HL-60 (cell line): Measurements from ENCODE around the gene KRI1.

Source experiments
- CTCF ChIP-seq: IDR thresholded peaks from one replicate; pipeline ENCODE4 v1.5.1; 2011; ENCODE audit warnings: low read length, control low read depth, inconsistent platforms; ENCODE audit not compliant: insufficient read depth
- POLR2AphosphoS5 ChIP-seq: IDR thresholded peaks from 2 replicates; pipeline ENCODE4 v1.6.1; 2012; ENCODE audit warnings: low read depth
- SPI1 ChIP-seq: IDR thresholded peaks from 2 replicates; pipeline ENCODE4 v1.6.1; 2012; ENCODE audit warnings: low read depth, mild to moderate bottlenecking, borderline replicate concordance
- TF ChIP-seq, protein P1 (sequence below): IDR thresholded peaks from 2 replicates; pipeline ENCODE4 v1.6.1; 2012; ENCODE audit warnings: low read depth; ENCODE audit not compliant: insufficient replicate concordance

DNA sequence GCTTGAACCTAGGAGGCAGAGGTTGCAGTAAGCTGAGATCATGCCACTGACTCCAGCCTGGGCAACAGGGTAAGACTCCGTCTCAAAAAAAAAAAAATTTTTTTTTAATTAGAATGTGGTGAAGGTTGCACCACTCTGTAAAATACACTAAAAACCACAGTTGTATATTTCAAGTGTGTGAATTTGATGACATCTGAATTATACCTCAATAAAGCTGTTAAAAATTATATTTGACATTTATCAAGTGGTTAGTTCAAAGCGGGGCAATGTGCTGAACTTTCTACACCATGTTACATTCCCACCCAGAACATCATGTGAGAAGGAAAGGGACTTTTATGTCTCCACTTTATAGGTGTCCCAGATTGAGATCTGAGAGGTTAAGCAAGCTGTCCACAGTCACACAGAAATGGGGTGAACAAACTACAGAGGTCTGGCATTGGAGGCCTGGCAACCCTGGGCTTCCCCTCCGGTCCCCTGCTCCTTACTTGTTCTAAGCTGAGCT lies 42.6 kb downstream of the KRI1 start:
- no peak for TF ChIP-seq CTCF
- TF ChIP-seq POLR2AphosphoS5 = no peak
- no peak for TF ChIP-seq SPI1
- TF ChIP-seq, protein P1, sequence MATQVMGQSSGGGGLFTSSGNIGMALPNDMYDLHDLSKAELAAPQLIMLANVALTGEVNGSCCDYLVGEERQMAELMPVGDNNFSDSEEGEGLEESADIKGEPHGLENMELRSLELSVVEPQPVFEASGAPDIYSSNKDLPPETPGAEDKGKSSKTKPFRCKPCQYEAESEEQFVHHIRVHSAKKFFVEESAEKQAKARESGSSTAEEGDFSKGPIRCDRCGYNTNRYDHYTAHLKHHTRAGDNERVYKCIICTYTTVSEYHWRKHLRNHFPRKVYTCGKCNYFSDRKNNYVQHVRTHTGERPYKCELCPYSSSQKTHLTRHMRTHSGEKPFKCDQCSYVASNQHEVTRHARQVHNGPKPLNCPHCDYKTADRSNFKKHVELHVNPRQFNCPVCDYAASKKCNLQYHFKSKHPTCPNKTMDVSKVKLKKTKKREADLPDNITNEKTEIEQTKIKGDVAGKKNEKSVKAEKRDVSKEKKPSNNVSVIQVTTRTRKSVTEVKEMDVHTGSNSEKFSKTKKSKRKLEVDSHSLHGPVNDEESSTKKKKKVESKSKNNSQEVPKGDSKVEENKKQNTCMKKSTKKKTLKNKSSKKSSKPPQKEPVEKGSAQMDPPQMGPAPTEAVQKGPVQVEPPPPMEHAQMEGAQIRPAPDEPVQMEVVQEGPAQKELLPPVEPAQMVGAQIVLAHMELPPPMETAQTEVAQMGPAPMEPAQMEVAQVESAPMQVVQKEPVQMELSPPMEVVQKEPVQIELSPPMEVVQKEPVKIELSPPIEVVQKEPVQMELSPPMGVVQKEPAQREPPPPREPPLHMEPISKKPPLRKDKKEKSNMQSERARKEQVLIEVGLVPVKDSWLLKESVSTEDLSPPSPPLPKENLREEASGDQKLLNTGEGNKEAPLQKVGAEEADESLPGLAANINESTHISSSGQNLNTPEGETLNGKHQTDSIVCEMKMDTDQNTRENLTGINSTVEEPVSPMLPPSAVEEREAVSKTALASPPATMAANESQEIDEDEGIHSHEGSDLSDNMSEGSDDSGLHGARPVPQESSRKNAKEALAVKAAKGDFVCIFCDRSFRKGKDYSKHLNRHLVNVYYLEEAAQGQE = no peak
